DND-41 (cell line): ENCODE data around the gene RAD9A.

Experiments used
- ATAC-seq: fragments of 200-7000 bp; cut with Tn5 transposase; 3 replicates; pipeline ENCODE4 v1.9.1; 2021; ENCODE audit warnings: low read depth; ENCODE audit not compliant: insufficient read depth
- DNase-seq: peaks from one replicate; pipeline ENCODE4 v3.0.0-alpha.2; 2020
- H2AFZ ChIP-seq: 2 replicates; pipeline ENCODE4 v1.6.0; 2012; ENCODE audit warnings: low read depth, low read length
- H3K27ac ChIP-seq: 2 replicates; pipeline ENCODE4 v1.5.1; 2012; ENCODE audit warnings: low read length, inconsistent platforms
- H3K27me3 ChIP-seq: fragments of 200-600 bp; sonication (generic); 2 replicates; pipeline ENCODE4 v1.6.0; 2012; ENCODE audit warnings: low read length, mild to moderate bottlenecking, inconsistent platforms; ENCODE audit not compliant: insufficient read depth, poor library complexity
- H3K36me3 ChIP-seq: 2 replicates; pipeline ENCODE4 v1.5.1; 2012; ENCODE audit warnings: low read length, inconsistent platforms; ENCODE audit not compliant: insufficient read depth
- H3K4me1 ChIP-seq: 2 replicates; pipeline ENCODE4 v1.5.1; 2012; ENCODE audit warnings: mild to moderate bottlenecking, low read length; ENCODE audit not compliant: insufficient read depth
- H3K4me2 ChIP-seq: 2 replicates; pipeline ENCODE4 v1.6.0; 2012; ENCODE audit warnings: mild to moderate bottlenecking, moderate library complexity, low read length, inconsistent platforms; ENCODE audit not compliant: insufficient read depth
- H3K4me3 ChIP-seq, 2 experiments: fragments of 200-600 bp in 1 of 2; shearing (Covaris generic) in 1 of 2; 2 replicates each; pipeline ENCODE4 v1.5.1; 2012 to 2016; ENCODE audit warnings: inconsistent platforms in 2 of 2, low read length in 2 of 2, mild to moderate bottlenecking in 2 of 2, low read depth in 1 of 2, moderate library complexity in 1 of 2
- H3K79me2 ChIP-seq: 2 replicates; pipeline ENCODE4 v1.6.0; 2012; ENCODE audit warnings: low read length, inconsistent platforms; ENCODE audit not compliant: insufficient read depth
- H3K9ac ChIP-seq: 2 replicates; pipeline ENCODE4 v1.6.0; 2012; ENCODE audit warnings: low read depth, mild to moderate bottlenecking, inconsistent platforms, low read length, moderate library complexity
- H3K9me3 ChIP-seq: 2 replicates; pipeline ENCODE4 v1.5.1; 2012; ENCODE audit warnings: low read length, moderate library complexity, mild to moderate bottlenecking, inconsistent platforms; ENCODE audit not compliant: insufficient read depth, severe bottlenecking
- H4K20me1 ChIP-seq: 2 replicates; pipeline ENCODE4 v1.6.0; 2012; ENCODE audit warnings: low read length; ENCODE audit not compliant: insufficient read depth
- EZH2 ChIP-seq: IDR thresholded peaks from 3 replicates; pipeline ENCODE4 v1.6.1; 2012; ENCODE audit warnings: borderline replicate concordance, low read depth, mild to moderate bottlenecking, moderate library complexity, low read length, inconsistent platforms; ENCODE audit not compliant: severe bottlenecking
- TF ChIP-seq, protein P1 (sequence below): IDR thresholded peaks from 2 replicates; pipeline ENCODE4 v1.5.1; 2012; ENCODE audit warnings: borderline replicate concordance, low read length, moderate library complexity, mild to moderate bottlenecking; ENCODE audit not compliant: poor library complexity, severe bottlenecking; ENCODE audit errors: extremely low read depth

The RAD9A gene

DNA sequence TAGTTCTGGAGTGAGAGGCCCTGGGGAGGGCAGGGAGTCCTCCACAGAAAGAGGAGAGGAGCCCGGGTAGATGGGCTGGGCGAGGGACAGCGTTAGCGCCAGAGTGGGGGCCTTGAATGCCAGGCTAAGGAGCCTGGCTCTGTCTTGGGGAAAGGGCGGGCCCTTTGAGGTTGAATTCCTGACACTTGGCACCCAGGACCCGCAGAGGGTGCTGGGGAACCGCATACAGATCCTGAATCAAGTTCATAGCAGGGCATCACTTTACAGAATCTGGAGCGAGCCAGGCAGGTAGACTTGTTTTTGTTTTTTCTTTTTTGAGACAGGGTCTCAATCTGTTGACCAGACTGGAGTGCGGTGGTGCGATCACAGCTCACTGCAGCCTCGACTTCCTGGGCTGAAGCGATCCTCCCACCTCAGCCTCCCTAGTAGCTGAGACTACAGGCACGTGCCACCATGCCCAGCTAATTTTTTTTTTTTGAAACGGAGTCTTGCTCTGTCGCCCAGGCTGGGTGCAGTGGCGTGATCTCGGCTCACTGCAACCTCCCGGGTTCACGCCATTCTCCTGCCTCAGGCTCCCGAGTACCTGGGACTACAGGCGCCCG lies 29.7 kb downstream of the RAD9A start:
- Histone ChIP-seq H3K27ac (no peak overlapping the region), H3K4me3 (peak overlapping the region in 1 of 2 experiments; percentile 38; a peak in 2 of 4 replicates), H4K20me1 (no peaks in the 10 kb centered on the region), H3K4me2 (peak overlapping the region; percentile 95), H3K4me1 (peaks cover 46% of the 10 kb centered on the region), H3K9me3 (no peaks in the 10 kb centered on the region), H3K27me3 (no peaks in the 10 kb centered on the region), H3K79me2 (peaks cover 29% of the 10 kb centered on the region), H3K9ac (no peak overlapping the region; the same call in 1 of the 2 replicates), H3K36me3 (peaks cover 6% of the 10 kb centered on the region; the same call in 1 of the 2 replicates), H2AFZ (no peak overlapping the region)
- TF ChIP-seq, protein P1, sequence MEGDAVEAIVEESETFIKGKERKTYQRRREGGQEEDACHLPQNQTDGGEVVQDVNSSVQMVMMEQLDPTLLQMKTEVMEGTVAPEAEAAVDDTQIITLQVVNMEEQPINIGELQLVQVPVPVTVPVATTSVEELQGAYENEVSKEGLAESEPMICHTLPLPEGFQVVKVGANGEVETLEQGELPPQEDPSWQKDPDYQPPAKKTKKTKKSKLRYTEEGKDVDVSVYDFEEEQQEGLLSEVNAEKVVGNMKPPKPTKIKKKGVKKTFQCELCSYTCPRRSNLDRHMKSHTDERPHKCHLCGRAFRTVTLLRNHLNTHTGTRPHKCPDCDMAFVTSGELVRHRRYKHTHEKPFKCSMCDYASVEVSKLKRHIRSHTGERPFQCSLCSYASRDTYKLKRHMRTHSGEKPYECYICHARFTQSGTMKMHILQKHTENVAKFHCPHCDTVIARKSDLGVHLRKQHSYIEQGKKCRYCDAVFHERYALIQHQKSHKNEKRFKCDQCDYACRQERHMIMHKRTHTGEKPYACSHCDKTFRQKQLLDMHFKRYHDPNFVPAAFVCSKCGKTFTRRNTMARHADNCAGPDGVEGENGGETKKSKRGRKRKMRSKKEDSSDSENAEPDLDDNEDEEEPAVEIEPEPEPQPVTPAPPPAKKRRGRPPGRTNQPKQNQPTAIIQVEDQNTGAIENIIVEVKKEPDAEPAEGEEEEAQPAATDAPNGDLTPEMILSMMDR: no peak
- no peak for TF ChIP-seq EZH2
- no peak for ATAC-seq
- no peak for DNase-seq

DNA sequence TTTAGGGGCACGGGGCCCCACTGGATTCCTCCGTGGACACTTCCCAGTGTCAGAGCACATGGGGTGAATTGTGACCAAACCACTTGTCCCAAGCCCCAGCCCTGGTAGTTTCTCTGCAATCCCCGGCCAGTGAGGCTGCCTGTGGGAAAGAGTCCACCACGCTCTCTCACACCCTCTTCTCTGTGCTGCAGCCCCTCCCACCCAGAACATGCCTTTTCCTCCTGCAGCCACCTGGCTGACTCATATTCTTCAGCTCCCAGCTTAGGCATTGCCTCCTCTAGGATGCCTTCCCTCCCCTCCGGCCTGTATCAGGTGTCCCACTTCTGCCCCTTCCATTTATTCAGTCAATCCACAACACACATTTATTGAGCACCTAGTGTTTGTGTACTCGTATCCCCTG lies 31.1 kb downstream of the RAD9A start:
- TF ChIP-seq, protein P1: no peak
- TF ChIP-seq EZH2: no peak
- no peak overlapping the region for H3K4me2 ChIP-seq
- H2AFZ ChIP-seq: no peak overlapping the region
- no peaks in the 10 kb centered on the region for H3K27me3 ChIP-seq
- peaks cover 27% of the 10 kb centered on the region for H3K79me2 ChIP-seq
- H3K36me3 ChIP-seq: peaks cover 6% of the 10 kb centered on the region; the same call in 1 of the 2 replicates
- peaks cover 41% of the 10 kb centered on the region for H3K4me1 ChIP-seq
- ATAC-seq (no peak), DNase-seq (no peak)
- no peak overlapping the region for H3K27ac ChIP-seq
- H3K4me3 ChIP-seq: no peak overlapping the region
- H3K9ac ChIP-seq: no peak overlapping the region
- no peaks in the 10 kb centered on the region for H4K20me1 ChIP-seq
- no peaks in the 10 kb centered on the region for H3K9me3 ChIP-seq

DNA sequence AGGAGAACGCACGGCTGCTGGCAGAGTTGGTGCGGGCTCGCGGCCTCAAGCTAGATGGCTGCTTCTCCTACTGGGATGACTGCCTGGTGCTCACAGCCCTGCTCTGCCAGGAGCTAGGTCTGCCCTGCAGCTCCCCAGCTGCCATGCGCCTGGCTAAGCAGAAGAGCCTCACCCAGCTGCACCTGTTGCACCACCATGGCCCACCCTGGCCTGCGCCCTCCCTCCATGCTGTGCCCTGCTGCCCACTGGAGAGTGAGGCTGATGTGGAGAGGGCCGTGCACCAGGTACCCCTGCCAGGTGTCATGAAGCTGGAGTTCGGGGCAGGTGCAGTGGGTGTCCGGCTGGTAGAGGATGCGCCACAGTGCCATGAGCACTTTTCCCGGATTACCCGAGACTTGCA lies 31.7 kb downstream of the RAD9A start:
- no peak for DNase-seq
- no peak for TF ChIP-seq EZH2
- TF ChIP-seq, protein P1: no peak
- no peak overlapping the region for H3K27ac ChIP-seq

More for the DNA sequence above, 31.7 kb downstream of the RAD9A start:
- Histone ChIP-seq H3K9me3 (no peaks in the 10 kb centered on the region), H4K20me1 (no peaks in the 10 kb centered on the region), H3K79me2 (peaks cover 28% of the 10 kb centered on the region), H3K4me2 (no peak overlapping the region), H2AFZ (no peak overlapping the region), H3K27me3 (no peaks in the 10 kb centered on the region), H3K4me1 (peaks cover 36% of the 10 kb centered on the region), H3K4me3 (no peak overlapping the region), H3K36me3 (peaks cover 6% of the 10 kb centered on the region; the same call in 1 of the 2 replicates), H3K9ac (no peak overlapping the region)
- ATAC-seq: no peak
